GM12878 (cell line): ENCODE measurements around the gene ADK. TPM values are rescaled to one million over a fixed set of nuclear protein-coding genes. Genes with fewer than 3 reads are reported as not detected.

Experiments used
- CBX3 ChIP-seq: fragments of 200-600 bp; sonication (generic); IDR thresholded peaks from 2 replicates; pipeline ENCODE4 v1.6.1; 2016; ENCODE audit warnings: low read depth, borderline replicate concordance
- CREB1 ChIP-seq: IDR thresholded peaks from 2 replicates; pipeline ENCODE4 v1.6.1; 2012; ENCODE audit warnings: low read depth, mild to moderate bottlenecking, inconsistent platforms
- CTCF ChIP-seq, 3 experiments: IDR thresholded peaks in 2 of 3; conservative IDR thresholded peaks in 1 of 3; 2 replicates each; pipeline ENCODE4 v1.5.1; 2011; ENCODE audit warnings: low read depth in 3 of 3, low read length in 3 of 3, mild to moderate bottlenecking in 3 of 3, control low read depth in 2 of 3, moderate library complexity in 2 of 3, inconsistent platforms in 1 of 3, mixed read lengths in 1 of 3; ENCODE audit not compliant: control insufficient read depth in 2 of 3, insufficient read depth in 1 of 3; ENCODE audit errors: extremely low read depth in 1 of 3
- DPF2 ChIP-seq: fragments of 450-650 bp; IDR thresholded peaks from 2 replicates; pipeline ENCODE4 v1.6.1; 2017; ENCODE audit warnings: mild to moderate bottlenecking
- E2F4 ChIP-seq: IDR thresholded peaks from 2 replicates; pipeline ENCODE4 v1.6.1; 2012; ENCODE audit warnings: low read depth, low read length, improper control_type of control experiment
- E2F8 ChIP-seq: fragments of 450-650 bp; IDR thresholded peaks from 2 replicates; pipeline ENCODE4 v1.6.1; 2018; ENCODE audit warnings: mild to moderate bottlenecking, low read depth, moderate library complexity; ENCODE audit not compliant: partially characterized antibody
- EP300 ChIP-seq, 2 experiments: fragments of 150-350 bp in 1 of 2; IDR thresholded peaks; 2 replicates each; pipeline ENCODE4 v1.6.1; 2011 to 2012; ENCODE audit warnings: low read depth in 2 of 2, low read length in 2 of 2, borderline replicate concordance in 1 of 2, improper control_type of control experiment in 1 of 2, inconsistent platforms in 1 of 2; ENCODE audit not compliant: control insufficient read depth in 1 of 2
- GABPA ChIP-seq: IDR thresholded peaks from 2 replicates; pipeline ENCODE4 v1.6.1; 2014; ENCODE audit warnings: antibody characterized with exemption, low read depth, mild to moderate bottlenecking, inconsistent platforms
- GATAD2B ChIP-seq: fragments of 450-650 bp; conservative IDR thresholded peaks from 2 replicates; pipeline ENCODE4 v1.6.1; 2017; ENCODE audit warnings: low read depth, mild to moderate bottlenecking, moderate library complexity
- HDGF ChIP-seq: fragments of 450-650 bp; IDR thresholded peaks from 2 replicates; pipeline ENCODE4 v1.6.1; 2016; ENCODE audit warnings: antibody characterized with exemption
- IKZF2 ChIP-seq, 2 experiments: fragments of 450-650 bp; IDR thresholded peaks; 2 replicates each; pipeline ENCODE4 v1.6.1; 2017; ENCODE audit warnings: mild to moderate bottlenecking in 2 of 2, moderate library complexity in 2 of 2
- IRF3 ChIP-seq: fragments of 450-650 bp; IDR thresholded peaks from 2 replicates; pipeline ENCODE4 v1.6.1; 2014; ENCODE audit warnings: mild to moderate bottlenecking
- IRF4 ChIP-seq: IDR thresholded peaks from 2 replicates; pipeline ENCODE4 v1.6.1; 2011; ENCODE audit warnings: low read depth, low read length
- JUND ChIP-seq: IDR thresholded peaks from 2 replicates; pipeline ENCODE4 v1.6.1; 2012; ENCODE audit warnings: low read depth, mild to moderate bottlenecking, low read length, improper control_type of control experiment, moderate library complexity
- KDM1A ChIP-seq: fragments of 200-600 bp; sonication (generic); IDR thresholded peaks from 2 replicates; pipeline ENCODE4 v1.6.1; 2016; ENCODE audit warnings: borderline replicate concordance
- MEF2A ChIP-seq: IDR thresholded peaks from 2 replicates; pipeline ENCODE4 v1.6.1; 2011; ENCODE audit warnings: low read depth, mild to moderate bottlenecking, low read length, moderate library complexity; ENCODE audit not compliant: insufficient read depth
- NFIC ChIP-seq: IDR thresholded peaks from 2 replicates; pipeline ENCODE4 v1.6.1; 2012; ENCODE audit warnings: low read depth, mild to moderate bottlenecking, inconsistent platforms, low read length, moderate library complexity
- NR2F1 ChIP-seq: fragments of 450-650 bp; conservative IDR thresholded peaks from 2 replicates; pipeline ENCODE4 v1.6.1; 2017; ENCODE audit warnings: mild to moderate bottlenecking
- PML ChIP-seq: IDR thresholded peaks from 2 replicates; pipeline ENCODE4 v1.6.1; 2012; ENCODE audit warnings: low read length, inconsistent platforms
- RCOR1 ChIP-seq: conservative IDR thresholded peaks from 2 replicates; pipeline ENCODE4 v1.6.1; 2012; ENCODE audit warnings: low read depth, low read length, improper control_type of control experiment
- RUNX3 ChIP-seq: IDR thresholded peaks from 2 replicates; pipeline ENCODE4 v1.6.1; 2012; ENCODE audit warnings: low read length, inconsistent platforms
- SMARCA5 ChIP-seq: fragments of 450-650 bp; IDR thresholded peaks from 2 replicates; pipeline ENCODE4 v1.6.1; 2017; ENCODE audit warnings: mild to moderate bottlenecking
- TBL1XR1 ChIP-seq: IDR thresholded peaks from 2 replicates; pipeline ENCODE4 v1.6.1; 2012; ENCODE audit warnings: low read depth, low read length, improper control_type of control experiment
- TCF12 ChIP-seq: IDR thresholded peaks from 2 replicates; pipeline ENCODE4 v1.6.1; 2011; ENCODE audit warnings: low read depth, mild to moderate bottlenecking, low read length
- WRNIP1 ChIP-seq: IDR thresholded peaks from 2 replicates; pipeline ENCODE4 v1.6.1; 2011; ENCODE audit warnings: low read depth, low read length, improper control_type of control experiment, borderline replicate concordance
- YY1 ChIP-seq: IDR thresholded peaks from 2 replicates; pipeline ENCODE4 v1.6.1; 2011; ENCODE audit warnings: low read depth, mild to moderate bottlenecking, low read length
- polyA plus RNA-seq, 11 experiments: library from polyadenylated mRNA; depleted of rRNA in 4 of 11; unstranded in 6 of 11; stranded (reverse) in 5 of 11; fragments of >200 nt; fragmentation: Nextera tagmentation in 4 of 11; fragmentation: Illumina TruSeq in 1 of 11; extraction: Ambion mirVana in 4 of 11; extraction: Trizol in 1 of 11; gene quantifications; 1 replicate in 1 of 11; 2 replicates in 10 of 11; pipeline versions ENCODE4 v1.2.1 to v1.2.3, GENCODE V29; 2011 to 2016; ENCODE audit warnings: inconsistent platforms in 2 of 11, missing spikeins in 2 of 11, low read depth in 1 of 11
- total RNA-seq, 4 experiments: library from RNA; depleted of rRNA in 3 of 4; stranded (reverse); fragments of >200 nt in 3 of 4; fragmentation: Illumina TruSeq in 1 of 4; extraction: Trizol in 1 of 4; gene quantifications; 2 replicates each; pipeline versions ENCODE4 v1.2.1 to v1.2.3, GENCODE V29; 2013 to 2021

Gene ADK
- total and polyA plus RNA-seq, 10 of the 15 experiments (the other 5 are each of a cell fraction or from before 2014, with no cell fraction given): 42.0 to 151 (median 81.6) TPM

GRCh38 chr10:74598891-74599566 is 448.0 kb downstream of the ADK start (continued):
- no peak for TF ChIP-seq GABPA
- TF ChIP-seq JUND: peak; percentile 23; the same call in 1 of the 2 replicates
- 0 out of 2 replicates have a peak, but pooled peaks have one; percentile 42 for TF ChIP-seq IRF4
- TF ChIP-seq E2F4: no peak
- TF ChIP-seq PML: no peak
- no peak for TF ChIP-seq TCF12
- no peak for TF ChIP-seq GATAD2B
- TF ChIP-seq RCOR1: no peak
- TF ChIP-seq YY1: peak; percentile 36; the same call in 1 of the 2 replicates
- TF ChIP-seq DPF2: no peak
- no peak for TF ChIP-seq WRNIP1
- no peak for TF ChIP-seq CBX3
- TF ChIP-seq IKZF2 (IDR thresholded peaks at IDR 0.05): peak; percentile 91 to 92
- no peak for TF ChIP-seq IRF3
- TF ChIP-seq TBL1XR1: 0 out of 2 replicates have a peak, but pooled peaks have one; percentile 53
- no peak for TF ChIP-seq KDM1A
- no peak for TF ChIP-seq HDGF
- peak; percentile 63; the same call in 1 of the 2 replicates for TF ChIP-seq NFIC
- TF ChIP-seq EP300 (IDR thresholded peaks at IDR 0.05; ENCODE audit: borderline replicate concordance in 1 of 2, control insufficient read depth in 1 of 2, low read depth in 2 of 2, low read length in 2 of 2): peak; percentile 75; a peak in 2 of 4 replicates
- TF ChIP-seq CREB1: 0 out of 2 replicates have a peak, but pooled peaks have one; percentile 15
- no peak for TF ChIP-seq NR2F1
- TF ChIP-seq RUNX3: no peak
- peak; percentile 84; the same call in 1 of the 2 replicates for TF ChIP-seq MEF2A
- TF ChIP-seq SMARCA5: no peak
- TF ChIP-seq E2F8: no peak
- TF ChIP-seq CTCF (IDR thresholded peaks at IDR 0.05 in 2 of 3, conservative IDR thresholded peaks at IDR 0.05 in 1 of 3; ENCODE audit: control insufficient read depth in 2 of 3, extremely low read depth in 1 of 3, insufficient read depth in 1 of 3, low read depth in 3 of 3, low read length in 3 of 3): no peak
